DMS79 (cell line): ENCODE data around the gene SUPT4H1.

ENCODE experiments used
- DNase-seq: peaks from one replicate; lab custom pipeline; 2025; lab: John Stamatoyannopoulos, UW

Gene SUPT4H1

GRCh38 chr17:58380207-58381123, 28.5 kb upstream of the SUPT4H1 start:
- no peak for DNase-seq

- no peak for DNase-seq
Observed at GRCh38 chr17:58379511-58379824, 27.5 kb upstream of the SUPT4H1 start.

GRCh38 chr17:58378733-58379510, 26.9 kb upstream of the SUPT4H1 start:
- no peak for DNase-seq

GRCh38 chr17:58377661-58378060, 25.7 kb upstream of the SUPT4H1 start:
- no peak for DNase-seq

- no peak for DNase-seq
Observed at GRCh38 chr17:58377093-58377601, 25.1 kb upstream of the SUPT4H1 start.

DNA sequence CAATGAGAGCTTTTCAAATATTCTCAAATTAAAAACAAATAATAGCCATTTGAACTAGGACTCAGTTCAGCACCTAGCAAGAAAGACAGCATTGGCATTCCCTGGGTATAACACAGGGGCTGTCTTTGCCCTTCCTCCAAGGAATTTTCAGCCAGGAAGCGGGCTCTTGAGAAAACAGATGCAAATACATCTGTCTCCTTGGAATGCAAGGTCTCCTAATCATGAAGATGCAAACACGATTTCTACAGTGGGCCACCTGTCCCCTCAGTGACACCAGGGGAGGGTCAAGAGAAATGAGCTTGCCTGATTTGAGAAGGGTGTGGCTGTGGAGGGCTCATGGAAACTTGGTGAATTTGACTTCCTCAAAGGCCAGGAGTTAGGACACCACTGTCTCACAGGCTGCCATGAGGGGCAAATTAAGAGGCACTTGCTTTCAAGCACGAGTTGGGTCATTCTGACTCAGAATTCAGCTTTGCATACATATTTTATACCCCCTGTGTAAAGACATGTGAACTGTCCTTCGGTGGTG, 24.5 kb upstream of the SUPT4H1 start:
- no peak for DNase-seq

DNA sequence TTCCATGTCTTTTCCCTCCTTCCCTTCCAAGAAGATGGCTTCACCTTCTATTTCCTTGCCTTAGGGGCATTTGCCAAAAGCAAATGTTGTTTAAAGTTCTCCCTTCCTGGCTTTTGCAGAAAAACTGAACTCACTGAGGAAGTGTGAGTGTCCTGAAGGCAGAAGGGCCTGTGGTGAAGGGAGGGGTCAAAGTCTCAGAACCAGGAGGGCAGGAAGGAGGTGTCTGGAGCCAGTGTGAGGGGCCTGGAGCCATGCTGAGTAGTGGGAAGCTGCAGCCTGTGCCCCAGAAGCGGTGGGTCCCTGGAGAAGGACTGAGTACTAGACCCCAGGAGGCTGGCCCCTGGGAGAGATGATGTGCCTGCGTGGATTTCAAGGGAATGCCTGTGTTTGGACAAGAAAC, 23.8 kb upstream of the SUPT4H1 start:
- DNase-seq: no peak

DNA sequence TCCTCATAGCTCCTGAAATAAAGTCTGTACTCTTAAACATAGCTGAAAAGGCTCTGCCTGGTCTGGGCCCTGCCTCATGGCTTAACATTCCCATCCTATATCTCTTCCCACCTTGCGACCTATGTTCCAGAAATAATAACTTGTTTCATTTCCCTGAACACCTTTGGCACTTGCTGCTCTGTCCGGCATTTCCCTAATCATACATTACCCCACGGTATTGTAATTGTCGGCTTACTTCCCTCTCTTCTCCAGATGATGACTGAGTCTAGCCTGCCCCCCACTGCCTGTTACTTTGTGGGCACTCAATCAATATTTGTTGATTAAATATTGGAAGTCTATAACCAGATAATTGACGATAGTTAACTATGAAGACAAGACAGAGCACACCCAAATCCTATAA, 23.3 kb upstream of the SUPT4H1 start:
- DNase-seq: no peak

- no peak for DNase-seq
Observed at GRCh38 chr17:58373923-58374322, 21.9 kb upstream of the SUPT4H1 start.

GRCh38 chr17:58373003-58373402, 21.0 kb upstream of the SUPT4H1 start:
- no peak for DNase-seq

DNA sequence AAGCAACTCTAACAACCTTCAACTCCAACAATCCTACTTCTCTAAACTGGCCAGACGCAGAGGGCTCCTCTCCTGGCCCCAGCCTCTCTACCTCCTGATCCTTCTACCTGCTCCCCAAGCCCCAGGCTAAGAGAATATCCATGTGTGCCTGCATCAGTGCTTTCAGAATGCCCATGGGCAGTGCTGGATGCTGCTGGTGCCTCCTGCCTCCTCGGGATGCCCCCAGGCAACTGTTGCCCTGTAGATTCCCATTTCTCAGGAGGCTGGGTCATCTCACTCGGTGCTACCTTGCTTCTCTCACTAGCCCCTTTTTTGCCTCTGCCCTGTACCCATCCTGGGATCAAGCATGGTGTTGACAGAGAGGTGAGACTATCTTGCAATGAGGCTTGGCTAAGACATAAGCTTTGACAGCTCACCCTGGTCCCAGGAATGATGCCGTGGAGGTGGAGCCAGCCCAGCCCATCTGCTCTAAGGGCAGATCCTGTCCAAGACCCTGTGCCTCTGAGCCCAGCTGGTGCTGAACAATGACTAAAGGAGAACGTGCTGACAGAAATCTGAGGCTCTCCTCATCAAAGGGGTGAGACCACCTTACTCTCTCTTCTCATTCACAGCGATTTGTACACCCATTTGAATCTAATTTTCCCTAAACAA, 19.4 kb upstream of the SUPT4H1 start:
- DNase-seq: no peak

GRCh38 chr17:58370716-58371115, 18.7 kb upstream of the SUPT4H1 start:
- no peak for DNase-seq

- DNase-seq: no peak
Observed at GRCh38 chr17:58370309-58370708, 18.3 kb upstream of the SUPT4H1 start.

- DNase-seq: no peak
Observed at GRCh38 chr17:58369214-58370031, 17.4 kb upstream of the SUPT4H1 start.

DNA sequence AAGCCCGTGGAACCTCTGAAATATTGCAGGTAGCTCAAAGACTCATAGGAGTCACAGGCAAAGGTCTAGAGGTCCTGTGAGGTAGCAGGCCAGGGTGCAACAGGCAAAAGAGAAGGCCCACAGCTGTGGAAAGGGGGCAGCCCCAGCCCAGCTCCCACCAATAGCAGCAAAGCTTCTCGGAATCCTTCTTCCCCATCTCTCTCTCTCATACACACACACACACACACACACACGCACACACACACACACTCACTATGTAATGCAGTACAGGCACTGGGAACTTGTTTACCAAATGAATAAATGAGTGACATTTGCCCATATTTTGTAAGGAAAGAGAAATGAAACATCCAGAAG, 16.8 kb upstream of the SUPT4H1 start:
- no peak for DNase-seq

GRCh38 chr17:58367461-58367860, 15.5 kb upstream of the SUPT4H1 start:
- DNase-seq: no peak

DNA sequence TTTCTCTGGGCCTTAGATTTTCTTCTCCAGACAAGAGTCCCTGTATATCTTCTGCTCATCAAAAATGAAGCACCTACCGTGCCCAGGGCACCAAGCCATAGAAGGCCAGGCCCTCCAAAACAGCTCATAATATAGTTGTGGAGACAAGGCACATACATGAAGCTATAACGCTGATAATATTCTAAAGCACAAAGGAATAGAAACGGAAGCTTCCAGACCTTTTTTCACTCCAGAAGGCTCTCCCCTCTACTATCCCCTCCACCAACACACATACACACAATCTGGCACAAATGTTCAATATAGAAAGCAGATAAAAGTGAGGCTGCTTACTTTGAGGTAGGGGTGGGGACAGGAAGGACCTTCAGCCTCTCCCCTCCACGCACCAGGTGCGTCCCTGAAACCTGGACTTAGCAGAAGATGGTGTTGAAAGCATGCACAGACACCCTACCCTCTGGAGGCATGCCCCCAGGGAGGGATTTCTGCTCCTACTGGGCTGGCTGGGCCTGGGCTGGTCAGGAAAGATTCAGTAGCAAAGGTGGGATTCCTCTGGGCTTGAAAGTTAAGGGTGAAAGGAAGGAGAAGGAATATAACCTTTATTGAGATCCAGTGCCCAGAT, 14.1 kb upstream of the SUPT4H1 start:
- DNase-seq: no peak

- DNase-seq: no peak
Observed at GRCh38 chr17:58365185-58365979, 13.4 kb upstream of the SUPT4H1 start.

DNA sequence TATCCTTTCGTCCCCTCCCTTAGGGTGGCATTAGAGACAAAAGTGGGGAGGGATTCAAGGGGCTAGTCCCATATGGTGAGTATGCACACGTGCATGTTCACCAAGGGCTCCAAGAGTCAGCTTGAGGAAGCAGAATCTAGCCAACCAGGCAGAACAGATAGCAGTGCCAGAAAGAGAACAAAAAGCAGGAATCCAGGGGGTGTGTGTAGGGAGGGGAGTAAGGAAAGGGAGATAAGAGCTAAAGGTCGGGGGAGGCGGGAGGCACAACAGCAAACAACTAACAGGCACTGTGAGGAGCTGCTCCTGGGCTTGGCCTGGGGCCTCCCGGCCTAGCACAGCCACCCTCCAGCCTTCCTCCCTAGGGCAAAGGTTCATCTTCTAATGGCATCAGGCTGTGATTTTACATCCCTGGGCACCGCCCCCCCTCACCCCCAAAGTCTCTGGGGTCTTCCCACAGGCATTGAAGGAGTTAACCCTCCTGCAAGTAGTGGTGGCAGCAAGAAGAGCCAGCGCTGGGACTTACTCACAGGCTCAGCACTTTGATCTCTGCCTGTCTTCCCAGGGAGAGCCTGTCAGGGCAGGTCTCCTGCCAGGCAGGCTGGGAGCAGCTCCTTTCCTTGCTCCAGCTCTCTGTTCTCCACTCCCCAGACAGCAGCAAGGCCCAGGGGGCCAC, 12.4 kb upstream of the SUPT4H1 start:
- DNase-seq: no peak
